Smooth muscle cell (in vitro differentiated cells): Measurements from ENCODE around the gene HYAL2. TPM values are rescaled to one million over a fixed set of nuclear protein-coding genes. Genes with fewer than 3 reads are reported as not detected.

Experiments used
- DNase-seq: peaks from one replicate; lab custom pipeline; 2025; ENCODE audit not compliant: unreplicated experiment; lab: John Stamatoyannopoulos, UW
- H2AFZ ChIP-seq: fragments of 200-600 bp; sonication (generic); 2 replicates; pipeline ENCODE4 v1.6.0; 2016; ENCODE audit warnings: antibody characterized with exemption, low read depth, mild to moderate bottlenecking
- H3F3A ChIP-seq: fragments of 200-600 bp; sonication (generic); 2 replicates; pipeline ENCODE4 v1.6.0; 2017; ENCODE audit warnings: antibody characterized with exemption, low read depth
- H3K27ac ChIP-seq: fragments of 200-600 bp; sonication (generic); 2 replicates; pipeline ENCODE4 v1.5.1; 2016; ENCODE audit warnings: low read depth, mild to moderate bottlenecking
- H3K27me3 ChIP-seq: fragments of 200-600 bp; sonication (generic); 2 replicates; pipeline ENCODE4 v1.6.1; 2016; ENCODE audit warnings: low read depth, mild to moderate bottlenecking
- H3K36me3 ChIP-seq: fragments of 200-600 bp; sonication (generic); 2 replicates; pipeline ENCODE4 v1.5.1; 2016; ENCODE audit warnings: low read depth
- H3K4me1 ChIP-seq: fragments of 200-600 bp; sonication (generic); 2 replicates; pipeline ENCODE4 v1.5.1; 2016; ENCODE audit warnings: low read depth
- H3K4me2 ChIP-seq: fragments of 200-600 bp; sonication (generic); 2 replicates; pipeline ENCODE4 v1.6.0; 2016; ENCODE audit warnings: mild to moderate bottlenecking
- H3K4me3 ChIP-seq: fragments of 200-600 bp; sonication (generic); 2 replicates; pipeline ENCODE4 v1.5.1; 2016; ENCODE audit warnings: mild to moderate bottlenecking
- H3K79me2 ChIP-seq: fragments of 200-600 bp; sonication (generic); 2 replicates; pipeline ENCODE4 v1.6.0; 2016; ENCODE audit warnings: low read depth, mild to moderate bottlenecking
- H3K9ac ChIP-seq: fragments of 200-600 bp; sonication (generic); 2 replicates; pipeline ENCODE4 v1.6.0; 2016; ENCODE audit warnings: low read depth
- H3K9me3 ChIP-seq: fragments of 200-600 bp; sonication (generic); replicated peaks from 2 replicates; pipeline ENCODE4 v1.5.1; 2016; ENCODE audit warnings: low read depth
- H4K20me1 ChIP-seq: fragments of 200-600 bp; sonication (generic); 2 replicates; pipeline ENCODE4 v1.6.0; 2016; ENCODE audit warnings: low read depth
- WGBS: methylation state at CpG from one replicate; pipeline ENCODE4 v1.1.7; 2016; ENCODE audit warnings: low lambda C conversion rate; 5-methylcytosine and 5-hydroxymethylcytosine counted together
- polyA plus RNA-seq: library from polyadenylated mRNA; unstranded; fragments of >200 nt; fragmentation: Nextera tagmentation; extraction: Ambion mirVana; gene quantifications from 2 replicates; pipeline ENCODE4 v1.2.1, GENCODE V29; 2016
- total RNA-seq: library from RNA; depleted of rRNA; stranded (reverse); fragments of >200 nt; gene quantifications from 2 replicates; pipeline ENCODE4 v1.2.3, GENCODE V29; 2014
- TF ChIP-seq, protein P1 (sequence below): fragments of 200-600 bp; sonication (generic); IDR thresholded peaks from 2 replicates; pipeline ENCODE4 v1.5.1; 2017; ENCODE audit warnings: borderline replicate concordance, mild to moderate bottlenecking, antibody characterized with exemption; ENCODE audit not compliant: insufficient read depth, poor library complexity, severe bottlenecking

Gene HYAL2
- total and polyA plus RNA-seq, 2 experiments from 2014 or later: 83.3 to 88.0 TPM

DNA sequence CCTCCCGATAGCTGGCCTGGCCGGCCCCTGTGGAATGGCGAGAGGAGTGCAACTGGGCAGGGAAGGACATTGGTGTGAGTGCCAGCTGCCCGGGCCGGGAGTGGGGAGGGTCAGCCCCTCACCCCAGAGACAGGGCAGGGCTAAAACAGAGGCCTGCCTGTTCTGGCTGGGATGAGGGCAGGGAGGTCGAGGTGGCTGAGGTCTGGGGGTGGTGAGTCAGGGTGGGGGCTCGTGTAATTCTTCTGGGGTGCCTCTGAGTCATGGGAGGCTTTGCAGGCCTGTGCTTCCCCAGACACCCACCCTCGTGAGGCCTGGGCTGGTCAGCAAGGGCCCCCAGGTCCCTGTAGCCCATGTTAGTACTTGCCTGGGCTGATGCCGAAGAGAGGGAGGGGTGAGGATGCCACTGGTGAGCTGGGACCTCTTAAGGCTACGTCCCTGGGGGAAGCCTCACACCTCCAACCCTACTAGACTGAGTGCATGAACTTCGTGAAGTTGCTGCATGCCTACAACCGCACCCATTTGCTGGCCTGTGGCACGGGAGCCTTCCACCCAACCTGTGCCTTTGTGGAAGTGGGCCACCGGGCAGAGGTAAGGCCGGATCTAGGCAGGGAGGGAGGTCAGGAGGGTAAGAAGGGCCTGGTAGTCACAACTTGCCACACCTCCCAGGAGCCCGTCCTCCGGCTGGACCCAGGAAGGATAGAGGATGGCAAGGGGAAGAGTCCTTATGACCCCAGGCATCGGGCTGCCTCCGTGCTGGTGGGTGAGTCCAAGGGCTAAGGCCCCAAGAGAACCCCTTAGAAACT lies 51.9 kb downstream of the HYAL2 start:
- Histone ChIP-seq H2AFZ (no peak overlapping the region), H4K20me1 (peaks cover 8% of the 10 kb centered on the region), H3K4me3 (no peak overlapping the region), H3K9ac (peak overlapping the region; percentile 51), H3K27me3 (peaks cover 27% of the 10 kb centered on the region), H3K36me3 (no peaks in the 10 kb centered on the region), H3K79me2 (no peaks in the 10 kb centered on the region), H3K9me3 (no peaks in the 10 kb centered on the region), H3F3A (peaks cover 11% of the 10 kb centered on the region), H3K4me1 (peaks cover 34% of the 10 kb centered on the region), H3K4me2 (peak overlapping the region; percentile 75), H3K27ac (peak overlapping the region; percentile 67)
- no peak for DNase-seq
- WGBS: 84% methylated on average over 18 of the region's 19 CpGs
- TF ChIP-seq, protein P1, sequence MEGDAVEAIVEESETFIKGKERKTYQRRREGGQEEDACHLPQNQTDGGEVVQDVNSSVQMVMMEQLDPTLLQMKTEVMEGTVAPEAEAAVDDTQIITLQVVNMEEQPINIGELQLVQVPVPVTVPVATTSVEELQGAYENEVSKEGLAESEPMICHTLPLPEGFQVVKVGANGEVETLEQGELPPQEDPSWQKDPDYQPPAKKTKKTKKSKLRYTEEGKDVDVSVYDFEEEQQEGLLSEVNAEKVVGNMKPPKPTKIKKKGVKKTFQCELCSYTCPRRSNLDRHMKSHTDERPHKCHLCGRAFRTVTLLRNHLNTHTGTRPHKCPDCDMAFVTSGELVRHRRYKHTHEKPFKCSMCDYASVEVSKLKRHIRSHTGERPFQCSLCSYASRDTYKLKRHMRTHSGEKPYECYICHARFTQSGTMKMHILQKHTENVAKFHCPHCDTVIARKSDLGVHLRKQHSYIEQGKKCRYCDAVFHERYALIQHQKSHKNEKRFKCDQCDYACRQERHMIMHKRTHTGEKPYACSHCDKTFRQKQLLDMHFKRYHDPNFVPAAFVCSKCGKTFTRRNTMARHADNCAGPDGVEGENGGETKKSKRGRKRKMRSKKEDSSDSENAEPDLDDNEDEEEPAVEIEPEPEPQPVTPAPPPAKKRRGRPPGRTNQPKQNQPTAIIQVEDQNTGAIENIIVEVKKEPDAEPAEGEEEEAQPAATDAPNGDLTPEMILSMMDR: no peak

DNA sequence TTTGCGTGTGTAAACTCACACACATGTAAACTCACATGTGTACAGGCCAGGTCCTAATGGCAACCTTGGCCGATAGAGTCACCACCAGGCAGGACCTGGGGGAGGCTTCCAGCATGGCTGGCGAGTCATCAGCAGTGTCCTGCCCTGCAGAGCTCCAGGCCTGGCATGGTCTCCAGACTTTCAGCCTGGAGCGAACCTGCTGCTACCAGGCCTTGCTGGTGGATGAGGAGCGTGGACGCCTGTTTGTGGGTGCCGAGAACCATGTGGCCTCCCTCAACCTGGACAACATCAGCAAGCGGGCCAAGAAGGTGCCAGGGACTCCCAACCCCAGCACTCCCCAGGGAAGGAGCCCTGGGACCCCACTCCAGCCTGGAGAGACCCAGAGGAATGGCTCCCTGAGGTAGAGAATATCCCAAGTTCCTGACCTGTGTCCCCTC lies 52.5 kb downstream of the HYAL2 start:
- peaks cover 20% of the 10 kb centered on the region for H3K27me3 ChIP-seq
- 81% methylated on average over 8 of the region's 8 CpGs for WGBS
- H3K4me2 ChIP-seq: peak overlapping the region; percentile 75
- peaks cover 41% of the 10 kb centered on the region for H3K4me1 ChIP-seq
- H3K27ac ChIP-seq: peak overlapping the region; percentile 67
- H3K4me3 ChIP-seq: peak overlapping the region; percentile 27
- no peak overlapping the region for H3K9ac ChIP-seq
- H3F3A ChIP-seq: peaks cover 15% of the 10 kb centered on the region
- H3K79me2 ChIP-seq: no peaks in the 10 kb centered on the region
- no peak overlapping the region for H2AFZ ChIP-seq
- no peak for DNase-seq
- no peaks in the 10 kb centered on the region for H3K9me3 ChIP-seq
- no peaks in the 10 kb centered on the region for H3K36me3 ChIP-seq
- TF ChIP-seq, protein P1: no peak
- peaks cover 6% of the 10 kb centered on the region for H4K20me1 ChIP-seq

DNA sequence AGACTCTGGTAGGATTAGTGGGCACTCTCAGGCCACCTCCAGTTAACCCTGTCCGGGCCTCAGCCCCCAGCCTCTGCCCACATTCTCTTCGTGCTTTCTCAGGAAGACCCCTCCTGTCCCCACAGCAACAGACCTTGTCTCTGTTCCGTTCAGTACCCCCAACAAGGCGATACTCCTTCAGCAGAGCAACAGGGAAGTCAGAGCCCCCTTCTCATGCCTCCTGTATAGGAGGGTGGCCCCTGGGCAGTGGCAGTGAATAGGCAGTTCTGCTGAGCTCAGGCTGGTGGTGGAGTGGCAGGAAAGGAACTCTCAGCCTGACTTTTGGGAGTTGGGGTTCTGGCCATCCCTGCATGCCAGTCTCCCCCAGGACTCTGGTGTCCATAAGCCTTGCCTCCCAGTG lies 53.1 kb downstream of the HYAL2 start:
- Histone ChIP-seq H3K4me2 (peak overlapping the region; percentile 75), H3K27me3 (peaks cover 15% of the 10 kb centered on the region), H3F3A (peaks cover 15% of the 10 kb centered on the region), H2AFZ (no peak overlapping the region), H3K36me3 (no peaks in the 10 kb centered on the region), H3K79me2 (no peaks in the 10 kb centered on the region), H3K4me3 (peak overlapping the region; percentile 27), H3K27ac (peak overlapping the region; percentile 67), H3K9ac (peak overlapping the region; percentile 48), H4K20me1 (peaks cover under 1% of the 10 kb centered on the region), H3K4me1 (peaks cover 43% of the 10 kb centered on the region), H3K9me3 (no peaks in the 10 kb centered on the region)
- no peak for DNase-seq
- WGBS: 86% methylated on average over 4 of the region's 4 CpGs
- TF ChIP-seq, protein P1: no peak
